ENCODE measurements around the gene CD59. TPM values are rescaled to one million over a fixed set of nuclear protein-coding genes. Genes with fewer than 3 reads are reported as not detected.
A peak's percentile ranks its signal among the peaks of the same experiment; 100 is the strongest.
"Not testable (repeated sequence)": the region's sequence is repeated elsewhere in the genome, so short reads cannot be mapped to it uniquely, and the experiment has no call there.

Gene CD59
- polyA plus RNA-seq, 2 donors, result 328 to 334 TPM

GRCh38 chr11:33665350-33666106 is 70.7 kb downstream of the CD59 start:
- Histone ChIP-seq H3K9me3 (ENCODE audit: control insufficient read depth in 2 of 2, insufficient read depth in 1 of 2, low read depth in 1 of 2, low read length in 1 of 2) (peaks cover 0 to 2% of the 10 kb centered on the region in 2 donors), H3K4me1 (ENCODE audit: control insufficient read depth in 2 of 2, insufficient read depth in 2 of 2, low read length in 1 of 2) (peaks cover 3 to 19% of the 10 kb centered on the region in 2 donors), H3K27ac (ENCODE audit: low read depth in 2 of 2, low read length in 1 of 2) (peak overlapping the region; percentile 67 to 88), H3K27me3 (ENCODE audit: control insufficient read depth in 1 of 2, insufficient read depth in 2 of 2, low read length in 2 of 2) (no peaks in the 10 kb centered on the region), H3K36me3 (ENCODE audit: control insufficient read depth in 2 of 2, insufficient read depth in 2 of 2, low read length in 1 of 2) (peaks cover 0 to 2% of the 10 kb centered on the region in 2 donors), H3K4me3 (ENCODE audit: low read depth in 1 of 2, low read length in 2 of 2) (no peak overlapping the region)
- 58 to 60% methylated on average over 6 of the region's 6 CpGs for WGBS, 2 donors

- 64 to 83% methylated on average over 4 of the region's 4 CpGs for WGBS, 2 donors
- H3K9me3 ChIP-seq (ENCODE audit: control insufficient read depth in 2 of 2, insufficient read depth in 1 of 2, low read depth in 1 of 2, low read length in 1 of 2), result peaks cover 0 to 2% of the 10 kb centered on the region in 2 donors
- H3K27me3 ChIP-seq (ENCODE audit: control insufficient read depth in 1 of 2, insufficient read depth in 2 of 2, low read length in 2 of 2), result no peaks in the 10 kb centered on the region
- H3K27ac ChIP-seq (ENCODE audit: low read depth in 2 of 2, low read length in 1 of 2), result peak overlapping the region; percentile 67 to 88
- H3K4me1 ChIP-seq (ENCODE audit: control insufficient read depth in 2 of 2, insufficient read depth in 2 of 2, low read length in 1 of 2), result peaks cover 3 to 19% of the 10 kb centered on the region in 2 donors
- peaks cover 0 to 2% of the 10 kb centered on the region in 2 donors for H3K36me3 ChIP-seq (ENCODE audit: control insufficient read depth in 2 of 2, insufficient read depth in 2 of 2, low read length in 1 of 2)
- no peak overlapping the region for H3K4me3 ChIP-seq (ENCODE audit: low read depth in 1 of 2, low read length in 2 of 2)
These were observed 71.4 kb downstream of the CD59 start for GRCh38 chr11:33664827-33665226.

GRCh38 chr11:33664166-33664565 is 72.1 kb downstream of the CD59 start:
- H3K9me3 ChIP-seq (ENCODE audit: control insufficient read depth in 2 of 2, insufficient read depth in 1 of 2, low read depth in 1 of 2, low read length in 1 of 2), result peaks cover 0 to under 1% of the 10 kb centered on the region in 2 donors
- H3K4me3 ChIP-seq (ENCODE audit: low read depth in 1 of 2, low read length in 2 of 2), result no peak overlapping the region
- peaks cover 3 to 19% of the 10 kb centered on the region in 2 donors for H3K4me1 ChIP-seq (ENCODE audit: control insufficient read depth in 2 of 2, insufficient read depth in 2 of 2, low read length in 1 of 2)
- no peaks in the 10 kb centered on the region for H3K27me3 ChIP-seq (ENCODE audit: control insufficient read depth in 1 of 2, insufficient read depth in 2 of 2, low read length in 2 of 2)
- 92 to 96% methylated on average over 6 of the region's 6 CpGs for WGBS, 2 donors
- H3K27ac ChIP-seq (ENCODE audit: low read depth in 2 of 2, low read length in 1 of 2), result peak overlapping the region in 1 of 2 donors; percentile 35
- peaks cover 0 to 1% of the 10 kb centered on the region in 2 donors for H3K36me3 ChIP-seq (ENCODE audit: control insufficient read depth in 2 of 2, insufficient read depth in 2 of 2, low read length in 1 of 2)

GRCh38 chr11:33663121-33663520 is 73.1 kb downstream of the CD59 start:
- Histone ChIP-seq H3K27ac (ENCODE audit: low read depth in 2 of 2, low read length in 1 of 2) (no peak overlapping the region), H3K9me3 (ENCODE audit: control insufficient read depth in 2 of 2, insufficient read depth in 1 of 2, low read depth in 1 of 2, low read length in 1 of 2) (no peaks in the 10 kb centered on the region), H3K27me3 (ENCODE audit: control insufficient read depth in 1 of 2, insufficient read depth in 2 of 2, low read length in 2 of 2) (no peaks in the 10 kb centered on the region), H3K4me1 (ENCODE audit: control insufficient read depth in 2 of 2, insufficient read depth in 2 of 2, low read length in 1 of 2) (peaks cover 3 to 19% of the 10 kb centered on the region in 2 donors), H3K36me3 (ENCODE audit: control insufficient read depth in 2 of 2, insufficient read depth in 2 of 2, low read length in 1 of 2) (no peaks in the 10 kb centered on the region), H3K4me3 (ENCODE audit: low read depth in 1 of 2, low read length in 2 of 2) (no peak overlapping the region)

- not testable (repeated sequence) for H3K9me3 ChIP-seq (ENCODE audit: control insufficient read depth in 2 of 2, insufficient read depth in 1 of 2, low read depth in 1 of 2, low read length in 1 of 2); H3K4me3 ChIP-seq (ENCODE audit: low read depth in 1 of 2, low read length in 2 of 2); H3K27me3 ChIP-seq (ENCODE audit: control insufficient read depth in 1 of 2, insufficient read depth in 2 of 2, low read length in 2 of 2); H3K27ac ChIP-seq (ENCODE audit: low read depth in 2 of 2, low read length in 1 of 2); H3K36me3 ChIP-seq (ENCODE audit: control insufficient read depth in 2 of 2, insufficient read depth in 2 of 2, low read length in 1 of 2)
- H3K4me1 ChIP-seq (ENCODE audit: control insufficient read depth in 2 of 2, insufficient read depth in 2 of 2, low read length in 1 of 2), result peaks cover 3 to 18% of the 10 kb centered on the region in 2 donors
- WGBS, 2 donors, result 80 to 91% methylated on average over 7 of the region's 7 CpGs
These were observed 74.7 kb downstream of the CD59 start for GRCh38 chr11:33661526-33661925.

GRCh38 chr11:33660962-33661361 is 75.3 kb downstream of the CD59 start:
- Histone ChIP-seq H3K36me3 (ENCODE audit: control insufficient read depth in 2 of 2, insufficient read depth in 2 of 2, low read length in 1 of 2) (no peaks in the 10 kb centered on the region), H3K27me3 (ENCODE audit: control insufficient read depth in 1 of 2, insufficient read depth in 2 of 2, low read length in 2 of 2) (no peaks in the 10 kb centered on the region), H3K4me3 (ENCODE audit: low read depth in 1 of 2, low read length in 2 of 2) (no peak overlapping the region), H3K9me3 (ENCODE audit: control insufficient read depth in 2 of 2, insufficient read depth in 1 of 2, low read depth in 1 of 2, low read length in 1 of 2) (no peaks in the 10 kb centered on the region), H3K27ac (ENCODE audit: low read depth in 2 of 2, low read length in 1 of 2) (no peak overlapping the region), H3K4me1 (ENCODE audit: control insufficient read depth in 2 of 2, insufficient read depth in 2 of 2, low read length in 1 of 2) (peaks cover 3 to 16% of the 10 kb centered on the region in 2 donors)
- WGBS, 2 donors, result 89% methylated on average over 4 of the region's 4 CpGs

GRCh38 chr11:33659370-33660139 is 76.7 kb downstream of the CD59 start:
- Histone ChIP-seq H3K4me1 (ENCODE audit: control insufficient read depth in 2 of 2, insufficient read depth in 2 of 2, low read length in 1 of 2) (peaks cover 4 to 7% of the 10 kb centered on the region in 2 donors), H3K9me3 (ENCODE audit: control insufficient read depth in 2 of 2, insufficient read depth in 1 of 2, low read depth in 1 of 2, low read length in 1 of 2) (no peaks in the 10 kb centered on the region), H3K4me3 (ENCODE audit: low read depth in 1 of 2, low read length in 2 of 2) (no peak overlapping the region), H3K27ac (ENCODE audit: low read depth in 2 of 2, low read length in 1 of 2) (no peak overlapping the region), H3K36me3 (ENCODE audit: control insufficient read depth in 2 of 2, insufficient read depth in 2 of 2, low read length in 1 of 2) (no peaks in the 10 kb centered on the region), H3K27me3 (ENCODE audit: control insufficient read depth in 1 of 2, insufficient read depth in 2 of 2, low read length in 2 of 2) (no peaks in the 10 kb centered on the region)
- 82 to 89% methylated on average over 5 of the region's 5 CpGs for WGBS, 2 donors

- Histone ChIP-seq H3K36me3 (ENCODE audit: control insufficient read depth in 2 of 2, insufficient read depth in 2 of 2, low read length in 1 of 2) (no peaks in the 10 kb centered on the region), H3K4me3 (ENCODE audit: low read depth in 1 of 2, low read length in 2 of 2) (no peak overlapping the region), H3K27ac (ENCODE audit: low read depth in 2 of 2, low read length in 1 of 2) (no peak overlapping the region), H3K27me3 (ENCODE audit: control insufficient read depth in 1 of 2, insufficient read depth in 2 of 2, low read length in 2 of 2) (no peaks in the 10 kb centered on the region), H3K9me3 (ENCODE audit: control insufficient read depth in 2 of 2, insufficient read depth in 1 of 2, low read depth in 1 of 2, low read length in 1 of 2) (no peaks in the 10 kb centered on the region), H3K4me1 (ENCODE audit: control insufficient read depth in 2 of 2, insufficient read depth in 2 of 2, low read length in 1 of 2) (peaks cover 4 to 7% of the 10 kb centered on the region in 2 donors)
- 82 to 86% methylated on average over 22 of the region's 22 CpGs for WGBS, 2 donors
These were observed 77.9 kb downstream of the CD59 start for GRCh38 chr11:33658195-33658900.

- peaks cover 4 to 7% of the 10 kb centered on the region in 2 donors for H3K4me1 ChIP-seq (ENCODE audit: control insufficient read depth in 2 of 2, insufficient read depth in 2 of 2, low read length in 1 of 2)
- H3K36me3 ChIP-seq (ENCODE audit: control insufficient read depth in 2 of 2, insufficient read depth in 2 of 2, low read length in 1 of 2), result no peaks in the 10 kb centered on the region
- 81 to 89% methylated on average over 3 of the region's 3 CpGs for WGBS, 2 donors
- H3K27me3 ChIP-seq (ENCODE audit: control insufficient read depth in 1 of 2, insufficient read depth in 2 of 2, low read length in 2 of 2), result no peaks in the 10 kb centered on the region
- no peaks in the 10 kb centered on the region for H3K9me3 ChIP-seq (ENCODE audit: control insufficient read depth in 2 of 2, insufficient read depth in 1 of 2, low read depth in 1 of 2, low read length in 1 of 2)
- no peak overlapping the region for H3K27ac ChIP-seq (ENCODE audit: low read depth in 2 of 2, low read length in 1 of 2)
- no peak overlapping the region for H3K4me3 ChIP-seq (ENCODE audit: low read depth in 1 of 2, low read length in 2 of 2)
These were observed 78.5 kb downstream of the CD59 start for GRCh38 chr11:33657757-33658156.
